GM18520 (cell line): ENCODE data around the gene OR7G3.

Source experiments
- ATAC-seq: cut with Tn5 transposase; IDR thresholded peaks from one replicate; pipeline ENCODE4 v1.9.1; 2021; ENCODE audit not compliant: unreplicated experiment

The OR7G3 gene

GRCh38 chr19:9109959-9110358, 16.8 kb downstream of the OR7G3 start:
- ATAC-seq = no peak

DNA sequence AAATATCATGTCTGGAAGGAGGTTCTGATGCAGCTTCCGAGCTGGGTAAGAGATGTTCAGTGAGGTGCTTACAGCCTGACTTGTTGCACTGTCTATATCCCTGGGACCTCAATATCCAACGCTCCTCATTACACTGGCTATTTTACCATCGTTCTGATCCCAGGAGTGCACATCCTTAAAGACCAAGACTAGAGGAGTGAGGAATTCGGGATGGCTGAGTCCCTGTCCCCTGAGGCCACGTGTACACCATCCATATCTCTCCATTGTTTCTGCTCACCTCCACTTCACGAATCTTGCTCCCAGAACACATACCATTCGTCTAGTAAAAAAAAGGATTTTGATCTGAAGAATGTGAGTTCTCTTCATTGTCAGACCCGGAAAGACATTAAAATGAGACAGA, 19.4 kb downstream of the OR7G3 start, which contains the start of gene OR7G2:
Gene OR7G2 (minus strand): TSS at position 101 of the 400 bp plus-strand sequence. CDS start 4,232 bp downstream, outside the sequence.
- no peak for ATAC-seq

GRCh38 chr19:9086761-9087160, 40.0 kb downstream of the OR7G3 start, which contains the start of gene OR1M1:
Gene OR1M1 (plus strand): TSS chr19:9087061. CDS start chr19:9093245, 6,184 bp downstream.
- ATAC-seq = no peak

DNA sequence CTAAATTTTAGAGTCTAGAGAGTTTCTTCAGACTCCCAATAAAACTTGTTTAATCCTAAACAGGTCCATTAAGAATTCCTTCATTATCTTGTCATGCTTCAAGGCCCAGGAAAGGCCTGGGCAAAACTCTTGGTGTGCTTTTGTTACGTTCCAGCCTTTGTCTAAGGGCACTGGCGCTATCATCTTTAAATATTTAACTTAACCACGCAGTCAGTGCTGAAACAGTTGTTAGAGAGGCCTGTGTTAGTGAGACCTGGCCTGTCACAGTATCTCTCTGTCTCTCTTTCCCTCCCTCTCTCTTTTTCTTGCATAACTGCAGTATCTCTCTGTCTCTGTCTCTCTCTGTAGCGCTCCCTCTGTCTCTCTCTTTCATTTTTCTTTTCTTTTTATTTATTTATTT, 48.1 kb downstream of the OR7G3 start:
- ATAC-seq = no peak

DNA sequence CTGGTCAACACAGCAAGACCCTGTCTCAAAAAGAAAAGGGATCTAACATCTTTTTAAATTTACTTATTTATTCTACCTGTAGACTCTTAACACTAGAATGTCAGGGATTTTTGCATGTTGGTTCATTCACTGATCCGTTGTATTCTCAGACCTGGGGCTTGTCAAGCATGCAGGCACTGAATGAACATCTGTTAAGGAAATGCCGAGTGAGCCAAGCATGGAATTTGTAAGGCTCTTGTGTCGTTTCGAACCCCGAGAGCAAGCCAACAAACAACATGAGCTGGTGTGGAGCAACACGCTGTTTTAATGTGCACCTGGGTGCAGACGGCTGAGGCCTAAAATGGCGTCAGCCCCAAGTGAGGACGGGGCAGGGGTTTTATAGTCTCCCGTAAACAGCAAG, 49.8 kb downstream of the OR7G3 start:
- no peak for ATAC-seq
